ENCODE measurements around the gene PHLDB1. TPM values are rescaled to one million over a fixed set of nuclear protein-coding genes. Genes with fewer than 3 reads are reported as not detected.

Gene PHLDB1
- polyA plus RNA-seq, 1 donor (not counting 4 experiments of a cell fraction or from before 2014, with no cell fraction given): 35.0 TPM

GRCh38 chr11:118628432-118628831, 21.0 kb downstream of the PHLDB1 start:
- dilution Hi-C loops (cut with MboI; ENCODE audit: extremely low pct_ligation_motif_present, low sequenced_read_pairs): no loop called here
- no peaks in the 10 kb centered on the region for H4K20me1 ChIP-seq (ENCODE audit: control insufficient read depth, extremely low read depth, insufficient read depth, low read length)
- peaks cover 2% of the 10 kb centered on the region for H3K79me2 ChIP-seq (ENCODE audit: control insufficient read depth, insufficient read depth, low read length)

DNA sequence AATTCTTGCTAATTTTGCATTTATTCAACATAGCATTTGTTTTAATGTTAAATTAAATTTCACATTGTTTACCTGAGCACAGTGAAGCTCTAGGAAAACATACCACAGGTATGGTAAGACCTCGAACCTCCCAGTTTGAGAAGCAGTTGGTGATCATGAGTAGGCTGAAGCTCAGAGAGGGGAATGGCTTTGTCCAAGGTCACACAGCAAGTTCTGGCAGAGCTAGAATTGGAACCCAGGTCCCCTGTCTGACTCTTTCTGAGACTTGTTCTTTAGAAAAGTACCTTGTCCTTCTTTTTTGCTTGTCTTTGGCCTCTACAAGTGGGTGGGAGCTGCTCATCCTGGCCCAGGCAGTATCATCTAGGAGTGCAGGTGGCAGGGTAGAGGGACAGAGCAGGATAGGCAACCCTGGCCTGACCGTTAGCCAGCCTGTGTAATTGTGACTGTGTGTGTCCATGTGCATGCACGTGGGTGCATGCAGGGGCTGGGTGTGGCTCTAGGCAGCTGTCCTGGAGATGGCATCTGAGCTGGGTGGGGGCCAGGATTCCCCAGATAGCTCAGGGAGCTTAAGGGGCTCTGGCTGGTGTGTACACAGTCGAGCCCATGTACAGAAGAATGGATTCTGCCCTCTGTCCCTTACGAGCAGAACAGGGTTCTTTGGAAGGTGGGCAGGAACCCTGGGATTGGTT, 21.6 kb downstream of the PHLDB1 start:
- H3K9ac ChIP-seq (ENCODE audit: control insufficient read depth, extremely low read depth, insufficient read depth, low read length): no peak overlapping the region
- no peaks in the 10 kb centered on the region for H3K27me3 ChIP-seq (ENCODE audit: control insufficient read depth, extremely low read depth, insufficient read depth, low read length)
- FAIRE-seq (peak; percentile 48), DNase-seq (ENCODE audit: low read depth, low spot score) (no peak)
- peaks cover 47% of the 10 kb centered on the region for H3K4me1 ChIP-seq (ENCODE audit: control insufficient read depth, extremely low read depth, insufficient read depth, low read length)
- no peaks in the 10 kb centered on the region for H3K9me1 ChIP-seq (ENCODE audit: control insufficient read depth, extremely low read depth, insufficient read depth, low read length)
- no peak overlapping the region for H3K4me3 ChIP-seq (ENCODE audit: control insufficient read depth in 2 of 3, extremely low read depth in 1 of 3, insufficient read depth in 2 of 3, low read depth in 1 of 3, low read length in 3 of 3)
- no peak overlapping the region for H3K27ac ChIP-seq (ENCODE audit: control insufficient read depth, insufficient read depth, low read length)
- TF ChIP-seq EZH2 (IDR thresholded peaks at IDR 0.05; ENCODE audit: low read length): no peak
- TF ChIP-seq, protein P1, sequence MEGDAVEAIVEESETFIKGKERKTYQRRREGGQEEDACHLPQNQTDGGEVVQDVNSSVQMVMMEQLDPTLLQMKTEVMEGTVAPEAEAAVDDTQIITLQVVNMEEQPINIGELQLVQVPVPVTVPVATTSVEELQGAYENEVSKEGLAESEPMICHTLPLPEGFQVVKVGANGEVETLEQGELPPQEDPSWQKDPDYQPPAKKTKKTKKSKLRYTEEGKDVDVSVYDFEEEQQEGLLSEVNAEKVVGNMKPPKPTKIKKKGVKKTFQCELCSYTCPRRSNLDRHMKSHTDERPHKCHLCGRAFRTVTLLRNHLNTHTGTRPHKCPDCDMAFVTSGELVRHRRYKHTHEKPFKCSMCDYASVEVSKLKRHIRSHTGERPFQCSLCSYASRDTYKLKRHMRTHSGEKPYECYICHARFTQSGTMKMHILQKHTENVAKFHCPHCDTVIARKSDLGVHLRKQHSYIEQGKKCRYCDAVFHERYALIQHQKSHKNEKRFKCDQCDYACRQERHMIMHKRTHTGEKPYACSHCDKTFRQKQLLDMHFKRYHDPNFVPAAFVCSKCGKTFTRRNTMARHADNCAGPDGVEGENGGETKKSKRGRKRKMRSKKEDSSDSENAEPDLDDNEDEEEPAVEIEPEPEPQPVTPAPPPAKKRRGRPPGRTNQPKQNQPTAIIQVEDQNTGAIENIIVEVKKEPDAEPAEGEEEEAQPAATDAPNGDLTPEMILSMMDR (optimal IDR thresholded peaks at IDR 0.05 in 1 of 3, IDR thresholded peaks at IDR 0.05 in 1 of 3, conservative IDR thresholded peaks at IDR 0.05 in 1 of 3; ENCODE audit: extremely low read depth in 1 of 3, insufficient read depth in 2 of 3, low read length in 3 of 3): no peak
- H3K4me2 ChIP-seq (ENCODE audit: control insufficient read depth, extremely low read depth, insufficient read depth, low read depth, low read length): peak overlapping the region; percentile 42
- dilution Hi-C loops (cut with MboI; ENCODE audit: extremely low pct_ligation_motif_present, low sequenced_read_pairs): no loop called here
- no peak overlapping the region for H2AFZ ChIP-seq (ENCODE audit: control insufficient read depth, low read length)
- no peaks in the 10 kb centered on the region for H3K9me3 ChIP-seq (ENCODE audit: control insufficient read depth, low read depth, low read length)
- H3K36me3 ChIP-seq (ENCODE audit: control insufficient read depth in 2 of 2, extremely low read depth in 1 of 2, insufficient read depth in 2 of 2, low read length in 2 of 2): peaks cover 21 to 45% of the 10 kb centered on the region in 2 experiments
- H3K79me2 ChIP-seq (ENCODE audit: control insufficient read depth, insufficient read depth, low read length): no peaks in the 10 kb centered on the region
- no peaks in the 10 kb centered on the region for H4K20me1 ChIP-seq (ENCODE audit: control insufficient read depth, extremely low read depth, insufficient read depth, low read length)

More at GRCh38 chr11:118628432-118628831, 21.0 kb downstream of the PHLDB1 start:
- Histone ChIP-seq H3K9me3 (ENCODE audit: control insufficient read depth, low read depth, low read length) (no peaks in the 10 kb centered on the region), H3K9ac (ENCODE audit: control insufficient read depth, extremely low read depth, insufficient read depth, low read length) (no peak overlapping the region), H3K4me3 (ENCODE audit: control insufficient read depth in 2 of 3, extremely low read depth in 1 of 3, insufficient read depth in 2 of 3, low read depth in 1 of 3, low read length in 3 of 3) (no peak overlapping the region), H3K4me1 (ENCODE audit: control insufficient read depth, extremely low read depth, insufficient read depth, low read length) (peaks cover 48% of the 10 kb centered on the region), H3K4me2 (ENCODE audit: control insufficient read depth, extremely low read depth, insufficient read depth, low read depth, low read length) (no peak overlapping the region), H2AFZ (ENCODE audit: control insufficient read depth, low read length) (no peak overlapping the region), H3K36me3 (ENCODE audit: control insufficient read depth in 2 of 2, extremely low read depth in 1 of 2, insufficient read depth in 2 of 2, low read length in 2 of 2) (peaks cover 21 to 45% of the 10 kb centered on the region in 2 experiments), H3K27ac (ENCODE audit: control insufficient read depth, insufficient read depth, low read length) (no peak overlapping the region), H3K9me1 (ENCODE audit: control insufficient read depth, extremely low read depth, insufficient read depth, low read length) (no peaks in the 10 kb centered on the region), H3K27me3 (ENCODE audit: control insufficient read depth, extremely low read depth, insufficient read depth, low read length) (no peaks in the 10 kb centered on the region)
- FAIRE-seq: no peak
- TF ChIP-seq, protein P1 (optimal IDR thresholded peaks at IDR 0.05 in 1 of 3, IDR thresholded peaks at IDR 0.05 in 1 of 3, conservative IDR thresholded peaks at IDR 0.05 in 1 of 3; ENCODE audit: extremely low read depth in 1 of 3, insufficient read depth in 2 of 3, low read length in 3 of 3): no peak
- no peak for TF ChIP-seq EZH2 (IDR thresholded peaks at IDR 0.05; ENCODE audit: low read length)
- DNase-seq (ENCODE audit: low read depth, low spot score): no peak

All from keratinocyte (primary cell).